HG03571 (cell line): ENCODE results near the gene GPR142.

Experiments
- ATAC-seq: cut with Tn5 transposase; IDR thresholded peaks from one replicate; pipeline ENCODE4 v1.9.1; 2021; ENCODE audit not compliant: unreplicated experiment

Gene GPR142

DNA sequence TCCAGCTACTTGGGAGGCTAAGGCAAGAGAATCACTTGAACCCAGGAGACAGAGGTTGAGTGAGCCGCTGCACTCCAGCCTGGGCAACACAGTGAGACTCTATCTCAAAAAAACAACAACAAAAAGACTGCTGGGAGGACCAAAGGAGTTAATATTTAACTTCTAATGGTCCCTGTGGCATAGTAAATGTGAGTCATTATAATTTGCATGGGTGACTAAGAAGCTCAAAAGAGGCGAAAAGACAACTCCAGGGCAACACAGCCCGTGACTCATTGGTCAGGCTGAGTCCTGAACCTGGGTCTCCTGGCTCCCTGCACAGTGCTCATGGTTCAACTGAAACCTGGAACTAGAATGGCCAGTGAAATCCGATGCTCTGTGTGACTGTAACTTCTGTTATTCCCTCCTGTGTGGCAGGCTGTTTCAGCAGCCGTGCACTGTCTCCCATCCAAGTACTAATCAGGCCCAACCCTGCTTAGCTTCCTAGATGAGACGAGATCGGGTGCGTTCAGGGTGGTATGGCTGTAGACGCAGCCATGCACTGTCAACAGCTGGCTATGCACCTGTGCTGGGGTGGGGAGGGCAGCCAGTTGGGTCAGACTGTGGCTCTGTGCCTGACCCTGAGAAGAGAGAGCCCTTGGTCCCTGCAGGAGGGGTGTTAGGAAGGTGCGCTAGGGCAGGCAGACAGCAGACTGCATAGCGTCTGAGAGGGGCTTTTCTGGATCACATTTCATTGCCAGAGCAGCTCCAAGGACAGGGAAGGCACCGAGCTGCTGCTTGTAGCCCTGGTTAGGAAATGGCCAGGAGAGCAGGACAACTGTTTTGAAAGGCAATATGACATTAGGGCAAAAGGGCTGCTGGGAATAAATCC lies 50.1 kb downstream of the GPR142 start:
- no peak for ATAC-seq

- ATAC-seq, result no peak
Measured at GRCh38 chr17:74419928-74420411, 52.7 kb downstream of the GPR142 start.
